Activated effector memory CD4-positive, alpha-beta T cell treated with anti-CD3 and anti-CD28 coated beads, Interleukin-2, amount 50 U/mL, for 16 hours (primary cell): ENCODE data around the gene LOX.

Experiments used
- DNase-seq: peaks from one replicate; pipeline ENCODE4 v3.0.0-alpha.2; 2020

The LOX gene

DNA sequence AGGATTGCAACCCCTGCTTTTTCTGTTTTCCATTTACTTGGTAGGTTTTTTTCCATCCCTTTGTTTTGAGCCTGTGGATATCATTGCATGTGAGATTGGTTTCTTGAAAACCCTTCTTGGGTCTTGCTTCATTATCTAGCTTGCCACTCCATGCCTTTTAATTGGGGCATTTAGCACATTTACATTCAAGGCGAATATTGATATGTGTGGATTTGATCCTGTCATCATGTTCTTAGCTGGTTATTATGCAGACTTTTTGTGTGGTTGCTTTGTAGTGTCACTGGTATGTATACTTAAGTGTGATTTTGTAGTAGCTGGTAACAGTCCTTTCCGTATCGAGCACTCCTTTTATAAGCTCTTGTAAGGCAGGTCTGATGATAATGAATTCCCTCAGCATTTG lies 26.5 kb downstream of the LOX start:
- DNase-seq, result no peak

DNA sequence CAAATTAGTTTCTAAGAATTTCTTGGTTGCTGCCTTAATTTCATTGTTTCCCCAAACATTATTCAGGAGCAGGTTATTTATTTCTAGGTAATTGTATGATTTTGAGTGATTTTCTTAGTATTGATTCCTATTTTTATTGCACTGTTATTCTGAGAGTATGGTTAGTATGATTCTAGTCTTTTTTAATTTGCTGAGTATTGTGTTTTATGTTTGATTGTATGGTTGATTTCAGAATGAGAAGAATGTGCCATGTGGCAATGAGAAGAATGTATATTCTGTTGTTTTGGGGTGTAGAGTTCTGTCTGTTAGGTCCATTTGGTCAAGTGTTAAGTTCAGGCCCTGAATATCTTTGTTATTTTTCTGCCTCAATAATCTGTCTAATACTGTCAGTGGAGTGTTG lies 27.1 kb downstream of the LOX start:
- DNase-seq, result no peak

DNA sequence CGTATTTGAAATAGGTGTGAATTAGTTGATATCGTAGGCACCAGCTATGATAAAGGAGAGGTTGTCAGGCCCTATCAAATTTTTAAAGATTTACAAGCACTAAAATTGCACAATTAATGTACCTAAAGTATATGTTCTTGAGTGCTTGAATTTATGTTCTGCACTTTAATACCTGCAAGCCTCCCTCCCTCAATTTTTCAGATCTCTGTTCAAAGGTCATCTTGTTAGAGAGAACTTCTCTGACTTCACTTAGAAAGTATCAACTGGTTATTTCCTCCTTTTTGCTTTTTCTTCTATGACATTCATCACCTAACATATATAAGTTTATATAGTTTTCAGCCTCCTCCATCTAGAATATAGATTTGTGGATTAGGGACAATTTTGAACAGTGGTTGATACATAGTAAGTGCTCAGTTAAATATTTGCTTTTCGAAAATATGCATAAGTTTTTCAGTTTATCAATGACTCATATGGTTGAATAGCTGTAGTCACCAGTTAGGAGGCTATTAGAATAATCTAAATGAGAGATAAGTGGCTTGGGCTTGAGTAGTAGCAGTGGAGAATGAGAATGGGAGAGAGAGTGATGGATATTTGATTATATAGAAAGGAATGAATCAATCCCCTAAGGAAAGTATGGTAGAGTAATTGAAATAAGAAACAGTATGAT lies 37.3 kb downstream of the LOX start:
- DNase-seq, result no peak

DNA sequence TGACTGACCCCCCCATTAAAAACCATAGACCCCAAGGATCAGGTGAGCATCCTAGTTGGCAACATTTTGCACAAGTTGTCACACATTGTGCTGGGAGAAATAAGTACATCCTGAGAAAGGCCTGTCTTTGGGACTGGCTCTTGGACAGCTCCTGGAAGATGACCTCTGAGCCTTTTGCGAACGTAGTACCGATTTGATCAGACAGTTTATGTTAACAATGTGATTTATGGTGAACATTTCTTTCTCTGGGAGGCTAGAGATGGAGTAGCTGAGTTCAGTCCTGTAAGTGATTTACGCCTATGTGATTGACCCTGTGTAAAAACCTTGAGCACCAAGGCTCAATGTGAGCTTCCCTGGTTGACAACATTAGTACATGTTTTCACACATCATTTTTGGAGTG lies 41.7 kb downstream of the LOX start:
- no peak for DNase-seq

DNA sequence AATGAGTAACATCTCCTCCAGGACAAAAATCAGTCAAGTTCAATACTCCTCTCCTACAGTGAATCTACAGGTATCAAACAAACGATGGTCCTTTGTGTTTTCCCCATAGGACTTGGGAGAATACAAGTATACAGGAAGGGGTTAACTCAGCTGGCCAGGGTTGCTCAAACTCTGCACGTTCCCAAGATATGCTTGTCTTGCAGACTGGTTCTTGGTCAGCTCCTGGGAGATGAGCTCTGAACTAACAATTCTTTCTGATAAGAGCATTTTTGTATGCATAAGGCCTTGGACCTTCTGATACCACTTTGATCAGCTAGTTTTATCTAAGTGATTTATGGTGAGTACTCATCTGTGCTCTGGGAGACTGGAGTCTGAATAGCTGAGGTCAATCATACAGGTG lies 42.1 kb downstream of the LOX start:
- no peak for DNase-seq

DNA sequence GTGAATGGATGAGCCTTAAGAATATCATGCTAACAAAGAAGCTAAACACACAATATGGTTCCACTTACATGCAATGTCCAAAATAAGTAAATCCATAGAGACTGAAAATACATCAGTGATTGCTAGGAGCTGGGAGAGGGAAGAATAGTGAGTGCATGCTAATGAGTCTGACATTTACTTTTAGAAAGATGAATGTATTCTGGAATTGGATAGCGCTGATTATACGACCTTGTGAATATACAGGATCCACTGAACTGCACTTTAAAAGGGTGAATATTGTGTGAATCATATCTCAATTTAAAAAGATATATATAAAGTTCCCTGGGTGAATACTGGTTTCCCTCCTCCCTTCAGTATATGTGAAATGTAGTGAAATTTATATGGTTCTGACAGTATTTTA lies 46.2 kb downstream of the LOX start:
- no peak for DNase-seq

DNA sequence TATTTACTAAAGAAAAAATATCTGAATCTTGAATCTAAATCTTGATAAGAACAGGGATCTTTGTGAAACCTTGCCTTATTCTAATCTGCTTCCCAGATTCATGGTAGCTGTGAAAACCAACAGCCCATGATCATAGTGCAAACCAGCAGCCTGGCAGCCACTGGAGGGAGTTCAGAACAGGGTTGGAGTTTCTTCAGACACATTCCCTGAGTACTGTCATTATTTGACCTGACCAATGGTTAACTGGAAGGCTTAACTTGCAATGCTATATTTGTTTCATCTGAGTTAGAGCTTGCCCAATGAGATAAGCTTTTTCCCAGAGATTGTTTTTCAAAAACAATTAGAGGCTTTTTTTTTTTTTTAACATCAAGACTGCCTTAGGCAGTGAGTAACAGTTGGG lies 47.8 kb downstream of the LOX start:
- no peak for DNase-seq

DNA sequence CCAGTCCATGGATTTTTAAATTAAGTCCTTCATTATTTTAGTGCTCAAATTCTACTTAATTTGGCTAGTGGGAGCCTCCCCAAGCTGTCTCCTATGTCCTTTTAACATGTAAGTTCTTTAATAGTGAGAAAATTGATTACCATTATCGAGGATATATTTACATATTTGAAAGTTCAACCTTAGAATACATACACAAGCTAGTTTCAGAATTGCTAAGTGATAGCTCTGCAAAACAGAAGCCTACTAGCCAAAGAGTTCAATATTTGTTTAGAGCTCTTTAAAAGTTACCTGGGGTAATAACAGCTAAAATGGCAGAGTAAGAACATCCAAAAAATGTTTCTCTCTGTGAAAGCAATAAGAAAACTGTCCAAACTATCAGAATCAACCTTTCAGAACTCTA lies 48.2 kb downstream of the LOX start:
- DNase-seq, result no peak

DNA sequence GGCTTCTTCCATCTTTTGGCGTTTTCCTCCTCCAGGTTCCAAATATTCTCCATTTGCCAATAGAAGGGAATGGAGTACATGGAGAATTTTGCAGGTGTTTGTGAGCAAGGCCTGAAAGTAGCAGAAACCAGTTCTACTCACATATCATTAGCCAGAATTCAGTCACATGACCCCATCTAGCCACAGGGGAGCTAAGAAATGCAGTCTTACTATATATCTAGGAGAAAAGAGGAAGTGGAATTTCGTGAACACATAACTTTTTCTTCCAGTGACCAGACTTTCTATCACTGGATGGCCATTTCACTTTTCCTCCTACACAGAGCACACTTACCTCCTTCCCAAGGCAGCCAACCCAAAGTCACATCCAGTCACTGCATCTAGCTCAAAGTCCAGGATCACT lies 55.1 kb downstream of the LOX start:
- DNase-seq, result no peak

DNA sequence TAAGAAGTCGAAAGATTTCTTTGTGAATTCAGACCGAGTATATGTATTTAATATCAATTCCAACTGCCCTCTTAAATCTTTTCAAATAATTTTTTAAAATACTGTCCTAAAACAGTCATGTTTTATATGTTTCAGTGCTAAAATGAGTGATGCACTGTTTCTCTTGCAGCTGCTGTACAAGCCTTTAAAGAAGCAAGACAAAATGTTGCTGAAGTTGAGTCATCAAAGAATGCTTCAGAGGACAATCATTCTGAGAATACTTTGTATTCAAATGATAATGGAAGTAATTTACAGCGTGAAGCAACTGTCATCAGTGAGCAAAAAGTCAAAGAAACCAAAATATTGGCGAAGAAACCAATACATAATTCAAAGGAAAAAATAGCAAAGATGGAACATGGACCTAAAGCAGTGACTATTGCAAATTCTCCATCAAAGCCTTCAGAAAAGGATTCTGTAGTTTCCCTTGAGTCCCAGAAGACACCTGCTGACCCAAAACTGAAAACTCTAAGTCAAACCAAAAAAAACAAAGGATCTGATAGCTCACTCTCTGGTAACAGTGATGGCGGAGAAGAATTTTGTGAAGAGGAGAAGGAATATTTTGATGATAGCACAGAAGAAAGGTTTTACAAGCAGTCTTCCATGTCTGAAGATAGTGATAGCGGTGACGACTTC lies 58.0 kb downstream of the LOX start:
- no peak for DNase-seq

DNA sequence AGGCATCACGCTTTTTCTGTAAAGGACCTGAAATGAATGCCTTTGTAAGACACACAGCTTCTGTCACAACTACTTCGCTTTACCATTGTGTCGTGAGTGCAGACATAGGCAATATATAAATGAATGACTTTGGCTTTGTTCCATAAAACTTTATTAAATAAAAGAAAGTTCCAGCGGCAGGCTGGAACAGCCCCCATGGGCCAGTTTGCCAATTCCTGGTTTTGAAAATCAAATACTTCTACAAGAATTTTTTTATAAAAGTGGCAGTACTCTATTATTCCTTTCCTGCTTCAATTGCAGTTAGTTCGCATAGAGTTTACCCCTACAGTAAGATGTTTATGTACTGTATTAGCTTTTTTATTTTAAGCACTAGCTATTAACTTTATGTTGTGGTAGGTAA lies 62.6 kb downstream of the LOX start:
- no peak for DNase-seq

DNA sequence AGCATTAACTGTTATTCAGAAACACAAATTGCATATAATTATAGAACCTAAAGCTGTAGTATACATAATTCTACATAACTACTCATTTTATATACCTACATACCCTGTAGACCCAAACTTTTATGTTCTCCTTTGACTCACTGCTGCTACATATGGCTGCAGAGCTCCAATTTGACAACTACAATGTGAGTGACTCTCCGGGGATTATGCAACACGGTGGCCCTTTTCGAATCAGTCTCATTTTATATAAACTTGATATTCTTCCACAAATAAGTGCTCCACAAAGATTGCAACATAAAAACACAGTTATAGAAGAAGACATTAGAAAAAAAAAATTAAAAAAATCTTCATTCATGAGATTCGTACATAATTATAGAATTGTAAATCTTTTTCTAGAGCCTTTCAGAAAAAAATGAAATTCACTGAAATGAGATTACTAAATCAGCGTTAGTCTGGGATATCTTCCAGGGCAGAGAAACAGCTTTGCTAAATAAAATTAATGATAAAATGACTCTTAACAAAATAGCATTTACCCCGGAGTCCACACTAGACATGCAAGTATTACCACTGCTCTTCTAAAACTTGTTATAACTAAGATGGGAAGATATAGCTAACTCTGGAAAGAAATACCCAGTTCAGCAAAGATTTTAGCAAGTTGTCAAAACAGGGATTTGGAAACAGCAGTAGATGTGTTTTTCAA lies 63.7 kb downstream of the LOX start:
- no peak for DNase-seq
